Fibroblast of mammary gland (primary cell): Measurements from ENCODE around the gene MBP.

Experiments
- DNase-seq: peaks from one replicate; pipeline ENCODE4 v3.0.0-alpha.2; 2010; ENCODE audit warnings: low read depth
- H3K4me3 ChIP-seq: 2 replicates; pipeline ENCODE4 v1.5.1; 2011; ENCODE audit warnings: low read depth, mild to moderate bottlenecking, low read length, moderate library complexity; ENCODE audit not compliant: control insufficient read depth
- CTCF ChIP-seq: conservative IDR thresholded peaks from 2 replicates; pipeline ENCODE4 v1.5.1; 2011; ENCODE audit warnings: low read depth, low read length, inconsistent platforms; ENCODE audit not compliant: control insufficient read depth, insufficient read depth

The MBP gene

GRCh38 chr18:77078690-77079070, 53.9 kb downstream of the MBP start:
- TF ChIP-seq CTCF: no peak
- no peak for DNase-seq

GRCh38 chr18:77077941-77078689, 54.5 kb downstream of the MBP start:
- DNase-seq: peak; percentile 91
- no peak overlapping the region for H3K4me3 ChIP-seq
- TF ChIP-seq CTCF: no peak

More at GRCh38 chr18:77078690-77079070, 53.9 kb downstream of the MBP start:
- no peak overlapping the region for H3K4me3 ChIP-seq

- H3K4me3 ChIP-seq: no peak overlapping the region
- TF ChIP-seq CTCF: no peak
- no peak for DNase-seq
Measured at GRCh38 chr18:77077401-77077800, 55.2 kb downstream of the MBP start.

GRCh38 chr18:77076111-77076510, 56.5 kb downstream of the MBP start:
- no peak overlapping the region for H3K4me3 ChIP-seq
- no peak for DNase-seq
- TF ChIP-seq CTCF: no peak

GRCh38 chr18:77074431-77074830, 58.2 kb downstream of the MBP start:
- H3K4me3 ChIP-seq: no peak overlapping the region
- no peak for DNase-seq
- TF ChIP-seq CTCF: no peak

- TF ChIP-seq CTCF: no peak
- no peak overlapping the region for H3K4me3 ChIP-seq
- DNase-seq: no peak
Measured at GRCh38 chr18:77073336-77074093, 59.1 kb downstream of the MBP start.

- DNase-seq: no peak
- H3K4me3 ChIP-seq: no peak overlapping the region
- no peak for TF ChIP-seq CTCF
Measured at GRCh38 chr18:77072566-77072965, 60.0 kb downstream of the MBP start.
